GM12801 (cell line): ENCODE data around the gene GPX3.
A peak's percentile ranks its signal among the peaks of the same experiment; 100 is the strongest.

Source experiments
- CTCF ChIP-seq: IDR thresholded peaks from one replicate; pipeline ENCODE4 v1.5.1; 2011; ENCODE audit warnings: control low read depth; ENCODE audit not compliant: insufficient read length; ENCODE audit errors: extremely low read depth

Gene GPX3

GRCh38 chr5:151047814-151048425 is 27.5 kb downstream of the GPX3 start:
- TF ChIP-seq CTCF = peak; percentile 46

- no peak for TF ChIP-seq CTCF
Observed at GRCh38 chr5:151048526-151048925, 28.1 kb downstream of the GPX3 start.

GRCh38 chr5:151051066-151051930 is 30.9 kb downstream of the GPX3 start:
- no peak for TF ChIP-seq CTCF

- TF ChIP-seq CTCF = no peak
Observed at GRCh38 chr5:151051931-151052608, 31.7 kb downstream of the GPX3 start.

GRCh38 chr5:151052836-151053235 is 32.4 kb downstream of the GPX3 start:
- no peak for TF ChIP-seq CTCF

GRCh38 chr5:151053796-151054462 is 33.5 kb downstream of the GPX3 start:
- TF ChIP-seq CTCF = no peak

GRCh38 chr5:151054709-151055108 is 34.3 kb downstream of the GPX3 start:
- TF ChIP-seq CTCF = no peak
